H7 (cell line): ENCODE measurements around the gene CENPN. TPM values are rescaled to one million over a fixed set of nuclear protein-coding genes. Genes with fewer than 3 reads are reported as not detected.

Experiments used
- DNase-seq: peaks from one replicate; pipeline ENCODE4 v3.0.0; 2012
- H3K27me3 ChIP-seq: 2 replicates; pipeline ENCODE4 v1.6.0; 2011; ENCODE audit warnings: mild to moderate bottlenecking, low read length; ENCODE audit not compliant: control insufficient read depth, insufficient read depth
- H3K36me3 ChIP-seq: replicated peaks from 2 replicates; pipeline ENCODE4 v1.5.1; 2011; ENCODE audit warnings: low read length; ENCODE audit not compliant: control insufficient read depth, insufficient read depth
- H3K4me3 ChIP-seq: 2 replicates; pipeline ENCODE4 v1.5.1; 2011; ENCODE audit warnings: low read depth, mild to moderate bottlenecking, control low read depth, low read length, moderate library complexity; ENCODE audit not compliant: insufficient read depth
- total RNA-seq: library from RNA; depleted of rRNA; stranded (reverse); fragments of >200 nt; shearing (Covaris generic); gene quantifications from 2 replicates; pipeline ENCODE4 v1.2.3, GENCODE V29; 2014; rRNA removed

Gene CENPN
- total RNA-seq, 1 experiment from 2014 or later = 64.2 TPM

DNA sequence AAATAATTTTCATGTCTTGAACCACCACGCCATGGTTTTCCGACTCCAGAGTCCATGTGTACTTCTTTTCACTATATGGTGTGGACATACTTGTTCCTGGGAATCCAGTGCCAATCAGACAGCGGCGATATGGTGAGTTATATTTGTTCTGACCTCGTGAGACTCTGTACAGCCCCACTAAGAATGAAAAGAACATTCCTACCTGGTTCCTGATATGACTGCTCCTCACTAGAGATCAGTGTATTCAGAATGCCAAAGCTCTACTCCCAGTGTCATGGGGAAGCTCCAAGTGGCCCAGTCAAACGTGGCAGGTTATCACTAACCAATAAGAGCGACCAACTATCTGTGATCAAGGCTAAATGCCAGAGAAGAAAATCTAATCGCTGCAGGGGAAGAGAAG lies 64.0 kb downstream of the CENPN start:
- H3K36me3 ChIP-seq = no peaks in the 10 kb centered on the region
- H3K27me3 ChIP-seq = no peaks in the 10 kb centered on the region; the same call in 1 of the 2 replicates
- no peak overlapping the region for H3K4me3 ChIP-seq
- DNase-seq = no peak

DNA sequence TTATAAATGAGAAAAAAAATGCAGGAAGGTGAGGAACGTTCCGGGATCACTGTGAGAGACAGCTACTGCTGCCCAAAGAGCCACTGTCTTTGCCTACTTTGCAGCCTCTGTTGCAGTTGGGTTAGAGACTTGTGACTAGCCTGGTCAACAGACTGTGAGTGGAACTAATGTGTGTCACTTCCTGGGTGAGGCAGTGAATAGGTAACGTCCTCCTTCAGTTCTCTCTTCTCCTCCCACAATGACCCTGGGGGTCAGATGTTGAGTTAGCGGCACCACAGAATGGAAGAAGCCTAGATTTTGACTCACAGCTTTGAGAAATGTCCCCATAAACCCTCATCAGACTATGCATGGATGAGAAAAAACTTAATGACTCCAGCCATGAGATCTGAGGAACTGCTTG lies 64.8 kb downstream of the CENPN start:
- no peak overlapping the region for H3K4me3 ChIP-seq
- no peak for DNase-seq
- H3K27me3 ChIP-seq = no peaks in the 10 kb centered on the region; the same call in 1 of the 2 replicates
- no peaks in the 10 kb centered on the region for H3K36me3 ChIP-seq

DNA sequence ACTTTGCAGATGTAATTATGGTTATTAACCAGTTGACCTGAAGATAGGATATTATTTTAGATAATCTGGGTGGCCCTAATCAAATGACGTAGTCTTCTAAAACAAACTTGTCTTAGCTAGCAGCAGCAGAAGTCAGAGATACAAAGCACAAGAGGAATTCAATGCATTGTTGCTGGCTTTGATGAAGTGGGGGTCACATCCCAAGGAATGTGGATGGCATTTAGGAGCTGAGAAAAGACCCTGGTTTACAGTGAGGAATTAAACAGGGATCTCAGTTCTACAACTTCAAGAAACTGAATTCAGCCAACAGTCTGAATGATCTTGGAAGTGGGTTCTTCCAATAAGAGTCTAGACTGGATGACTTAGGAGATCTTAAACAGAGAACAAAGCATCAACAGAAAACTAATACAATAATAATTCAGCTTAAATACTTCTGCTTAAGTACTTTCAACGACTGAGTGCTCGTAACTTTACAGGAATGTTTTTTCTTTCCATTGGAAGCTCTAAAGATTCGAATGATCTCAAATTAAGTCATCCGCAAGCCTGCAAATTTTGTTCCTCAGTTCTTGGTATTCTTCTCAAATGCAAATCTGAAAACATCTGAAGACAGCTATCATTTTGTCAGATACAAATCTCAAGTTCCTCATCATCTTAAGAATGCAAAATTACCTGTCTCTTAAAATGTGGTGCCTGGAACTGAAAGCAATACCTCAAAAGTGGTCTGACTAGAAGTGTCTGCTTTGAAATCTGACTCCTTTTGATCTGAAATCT lies 66.7 kb downstream of the CENPN start:
- Histone ChIP-seq H3K4me3 (no peak overlapping the region), H3K27me3 (no peaks in the 10 kb centered on the region; the same call in 1 of the 2 replicates), H3K36me3 (no peaks in the 10 kb centered on the region)
- peak; percentile 17 for DNase-seq

GRCh38 chr16:81076566-81077075 lies 69.6 kb downstream of the CENPN start:
- Histone ChIP-seq H3K36me3 (no peaks in the 10 kb centered on the region; the same call in 1 of the 2 replicates), H3K27me3 (no peaks in the 10 kb centered on the region; the same call in 1 of the 2 replicates), H3K4me3 (peak overlapping the region; percentile 70)
- DNase-seq = peak; percentile 91

- no peaks in the 10 kb centered on the region; the same call in 1 of the 2 replicates for H3K27me3 ChIP-seq
- peak; percentile 97 for DNase-seq
- H3K36me3 ChIP-seq = no peaks in the 10 kb centered on the region; the same call in 1 of the 2 replicates
- peak within 1 kb of the TSS; percentile 70 for H3K4me3 ChIP-seq
Observed at GRCh38 chr16:81077076-81077940, 70.3 kb downstream of the CENPN start, which contains the start of gene C16orf46. Gene C16orf46 (minus strand): TSS chr16:81077238. CDS start chr16:81063955, 13,283 bp downstream.

GRCh38 chr16:81080233-81080632 lies 73.2 kb downstream of the CENPN start:
- Histone ChIP-seq H3K27me3 (no peaks in the 10 kb centered on the region; the same call in 1 of the 2 replicates), H3K4me3 (no peak overlapping the region), H3K36me3 (no peaks in the 10 kb centered on the region; the same call in none of the 2 replicates)
- DNase-seq = no peak

DNA sequence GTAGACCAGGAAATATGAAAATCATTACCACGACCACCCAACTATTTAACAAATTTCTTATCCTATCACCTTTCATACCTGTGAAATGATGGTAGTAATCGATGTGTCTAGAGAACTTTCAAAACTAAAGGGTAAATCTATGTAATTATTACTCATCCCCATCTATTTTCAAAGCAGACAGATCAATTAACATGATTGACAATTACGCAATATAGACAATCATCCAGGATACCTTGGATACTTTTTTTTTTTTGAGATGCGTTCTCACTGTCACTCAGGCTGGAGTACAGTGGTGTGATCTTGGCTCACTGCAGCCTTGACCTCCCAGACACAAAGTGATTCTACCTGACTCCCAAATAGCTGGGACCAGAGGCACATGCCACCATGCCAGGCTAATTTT lies 74.0 kb downstream of the CENPN start:
- DNase-seq = no peak
- no peaks in the 10 kb centered on the region; the same call in none of the 2 replicates for H3K36me3 ChIP-seq
- H3K4me3 ChIP-seq = no peak overlapping the region
- no peaks in the 10 kb centered on the region for H3K27me3 ChIP-seq

Other genes starting within 250 kb of the CENPN start
- 1.6 and 1.8 TPM in 2 replicates for gene CDYL2, start 202.6 kb upstream of the CENPN start, total RNA-seq
- gene CMC2, start 329 bp upstream of the CENPN start, total RNA-seq = 83.3 and 84.0 TPM in 2 replicates
- 54.8 and 59.7 TPM in 2 replicates for gene ATMIN, start 28.6 kb downstream of the CENPN start, total RNA-seq
- gene C16orf46, start 70.0 kb downstream of the CENPN start, total RNA-seq = 0.69 TPM in 1 of 2 replicates, not detected in the other
- 54.5 and 79.0 TPM in 2 replicates for gene GCSH, start 89.2 kb downstream of the CENPN start, total RNA-seq
- gene BCO1, start 231.5 kb downstream of the CENPN start, total RNA-seq = 0.10 and 0.63 TPM in 2 replicates